Measurements from ENCODE around the gene MICALL2.

MICALL2 gene

GRCh38 chr7:1499367-1500029, 40.2 kb upstream of the MICALL2 start:
- Histone ChIP-seq H3K36me3 (peaks cover 95% of the 10 kb centered on the region), H3K9ac (no peak overlapping the region), H3K27ac (no peak overlapping the region), H3K4me3 (no peak overlapping the region), H3K4me1 (peaks cover 39% of the 10 kb centered on the region), H3K27me3 (no peaks in the 10 kb centered on the region), H3K4me2 (no peak overlapping the region), H3K9me3 (no peaks in the 10 kb centered on the region), H4K20me1 (peaks cover 91% of the 10 kb centered on the region)
- no peak for TF ChIP-seq Cebpa-rat (IDR thresholded peaks at IDR 0.05)

GRCh38 chr7:1498370-1499305, 39.4 kb upstream of the MICALL2 start:
- no peak for TF ChIP-seq Cebpa-rat (IDR thresholded peaks at IDR 0.05)
- Histone ChIP-seq H3K9ac (no peak overlapping the region), H3K36me3 (peaks cover 99% of the 10 kb centered on the region), H4K20me1 (peaks cover 94% of the 10 kb centered on the region), H3K27ac (no peak overlapping the region), H3K4me2 (no peak overlapping the region), H3K4me3 (no peak overlapping the region), H3K27me3 (no peaks in the 10 kb centered on the region), H3K4me1 (peaks cover 36% of the 10 kb centered on the region), H3K9me3 (no peaks in the 10 kb centered on the region)

- Histone ChIP-seq H3K9me3 (no peaks in the 10 kb centered on the region), H3K4me1 (peaks cover 24% of the 10 kb centered on the region), H3K9ac (no peak overlapping the region), H3K4me3 (no peak overlapping the region), H3K4me2 (no peak overlapping the region), H3K36me3 (peaks cover 98% of the 10 kb centered on the region), H3K27me3 (no peaks in the 10 kb centered on the region), H3K27ac (no peak overlapping the region), H4K20me1 (peaks cover 89% of the 10 kb centered on the region)
- TF ChIP-seq Cebpa-rat (IDR thresholded peaks at IDR 0.05), result no peak
Measured at GRCh38 chr7:1497293-1497927, 38.1 kb upstream of the MICALL2 start.

GRCh38 chr7:1496531-1497292, 37.4 kb upstream of the MICALL2 start:
- no peak for TF ChIP-seq Cebpa-rat (IDR thresholded peaks at IDR 0.05)
- Histone ChIP-seq H3K4me3 (no peak overlapping the region), H3K27me3 (no peaks in the 10 kb centered on the region), H3K4me2 (no peak overlapping the region), H3K9me3 (no peaks in the 10 kb centered on the region), H3K27ac (no peak overlapping the region), H4K20me1 (peaks cover 89% of the 10 kb centered on the region), H3K9ac (no peak overlapping the region), H3K4me1 (peaks cover 17% of the 10 kb centered on the region), H3K36me3 (peaks cover 98% of the 10 kb centered on the region)

- H3K9me3 ChIP-seq, result no peaks in the 10 kb centered on the region
- no peak overlapping the region for H3K4me2 ChIP-seq
- no peaks in the 10 kb centered on the region for H3K27me3 ChIP-seq
- H3K27ac ChIP-seq, result no peak overlapping the region
- H3K4me1 ChIP-seq, result peaks cover 7% of the 10 kb centered on the region
- no peak overlapping the region for H3K4me3 ChIP-seq
- peaks cover 89% of the 10 kb centered on the region for H4K20me1 ChIP-seq
- no peak for TF ChIP-seq Cebpa-rat (IDR thresholded peaks at IDR 0.05)
- peaks cover 98% of the 10 kb centered on the region for H3K36me3 ChIP-seq
- no peak overlapping the region for H3K9ac ChIP-seq
Measured at GRCh38 chr7:1495564-1496242, 36.4 kb upstream of the MICALL2 start.

- H3K9me3 ChIP-seq, result no peaks in the 10 kb centered on the region
- H3K4me2 ChIP-seq, result no peak overlapping the region
- no peak overlapping the region for H3K9ac ChIP-seq
- TF ChIP-seq Cebpa-rat (IDR thresholded peaks at IDR 0.05), result no peak
- no peaks in the 10 kb centered on the region for H3K27me3 ChIP-seq
- peaks cover 98% of the 10 kb centered on the region for H3K36me3 ChIP-seq
- no peaks in the 10 kb centered on the region for H3K4me1 ChIP-seq
- H3K4me3 ChIP-seq, result no peak overlapping the region
- no peak overlapping the region for H3K27ac ChIP-seq
- H4K20me1 ChIP-seq, result peaks cover 89% of the 10 kb centered on the region
Measured at GRCh38 chr7:1494866-1495563, 35.7 kb upstream of the MICALL2 start.

GRCh38 chr7:1494447-1494846, 35.2 kb upstream of the MICALL2 start:
- H3K9me3 ChIP-seq, result no peaks in the 10 kb centered on the region
- no peaks in the 10 kb centered on the region for H3K4me1 ChIP-seq
- no peak overlapping the region for H3K9ac ChIP-seq
- H3K36me3 ChIP-seq, result peaks cover 98% of the 10 kb centered on the region
- H4K20me1 ChIP-seq, result peaks cover 89% of the 10 kb centered on the region
- no peak overlapping the region for H3K4me2 ChIP-seq
- no peak for TF ChIP-seq Cebpa-rat (IDR thresholded peaks at IDR 0.05)
- H3K27me3 ChIP-seq, result no peaks in the 10 kb centered on the region
- no peak overlapping the region for H3K27ac ChIP-seq
- H3K4me3 ChIP-seq, result no peak overlapping the region

- no peaks in the 10 kb centered on the region for H3K9me3 ChIP-seq
- H3K4me2 ChIP-seq, result no peak overlapping the region
- no peaks in the 10 kb centered on the region for H3K27me3 ChIP-seq
- no peak overlapping the region for H3K27ac ChIP-seq
- H3K4me3 ChIP-seq, result no peak overlapping the region
- H3K4me1 ChIP-seq, result no peaks in the 10 kb centered on the region
- H3K9ac ChIP-seq, result no peak overlapping the region
- peaks cover 98% of the 10 kb centered on the region for H3K36me3 ChIP-seq
- no peak for TF ChIP-seq Cebpa-rat (IDR thresholded peaks at IDR 0.05)
- H4K20me1 ChIP-seq, result peaks cover 91% of the 10 kb centered on the region
Measured at GRCh38 chr7:1493571-1493970, 34.3 kb upstream of the MICALL2 start.
